GM12878 (cell line): ENCODE data around the gene BMAL1.

Experiments used
- CREB1 ChIP-seq: IDR thresholded peaks from 2 replicates; pipeline ENCODE4 v1.6.1; 2012; ENCODE audit warnings: low read depth, mild to moderate bottlenecking, inconsistent platforms
- EED ChIP-seq: sonication (generic); IDR thresholded peaks from 2 replicates; pipeline ENCODE4 v1.6.1; 2016; ENCODE audit warnings: antibody characterized with exemption, low read depth
- ESRRA ChIP-seq: IDR thresholded peaks from 2 replicates; pipeline ENCODE4 v1.6.1; 2012; ENCODE audit warnings: mild to moderate bottlenecking, low read length, improper control_type of control experiment
- EZH2 ChIP-seq: IDR thresholded peaks from 2 replicates; pipeline ENCODE4 v1.6.1; 2012; ENCODE audit warnings: low read depth, mild to moderate bottlenecking, control low read depth, inconsistent platforms, low read length, borderline replicate concordance; ENCODE audit not compliant: control insufficient read depth
- GABPA ChIP-seq: IDR thresholded peaks from 2 replicates; pipeline ENCODE4 v1.6.1; 2014; ENCODE audit warnings: antibody characterized with exemption, low read depth, mild to moderate bottlenecking, inconsistent platforms
- POLR2A ChIP-seq: IDR thresholded peaks from 2 replicates; pipeline ENCODE4 v1.6.1; 2011; ENCODE audit warnings: low read depth, mild to moderate bottlenecking, low read length
- RFX5 ChIP-seq: IDR thresholded peaks from 2 replicates; pipeline ENCODE4 v1.6.1; 2011; ENCODE audit warnings: low read depth, low read length, improper control_type of control experiment
- SMC3 ChIP-seq: IDR thresholded peaks from 2 replicates; pipeline ENCODE4 v1.6.1; 2011; ENCODE audit warnings: low read length, improper control_type of control experiment, borderline replicate concordance
- TAF1 ChIP-seq: IDR thresholded peaks from 2 replicates; pipeline ENCODE4 v1.6.1; 2011; ENCODE audit warnings: mild to moderate bottlenecking, low read depth, low read length, borderline replicate concordance
- TF ChIP-seq, protein P1 (sequence below): fragments of 450-650 bp; IDR thresholded peaks from 2 replicates; pipeline ENCODE4 v1.6.1; 2017; ENCODE audit warnings: mild to moderate bottlenecking, moderate library complexity
- TF ChIP-seq, protein P2 (sequence below), 3 experiments: IDR thresholded peaks in 2 of 3; conservative IDR thresholded peaks in 1 of 3; 2 replicates each; pipeline ENCODE4 v1.5.1; 2011; ENCODE audit warnings: low read depth in 3 of 3, low read length in 3 of 3, mild to moderate bottlenecking in 3 of 3, control low read depth in 2 of 3, moderate library complexity in 2 of 3, inconsistent platforms in 1 of 3, mixed read lengths in 1 of 3; ENCODE audit not compliant: control insufficient read depth in 2 of 3, insufficient read depth in 1 of 3; ENCODE audit errors: extremely low read depth in 1 of 3
- TF ChIP-seq, protein P3 (sequence below): IDR thresholded peaks from 2 replicates; pipeline ENCODE4 v1.6.1; 2011; ENCODE audit warnings: low read depth, low read length, improper control_type of control experiment, borderline replicate concordance

DNA sequence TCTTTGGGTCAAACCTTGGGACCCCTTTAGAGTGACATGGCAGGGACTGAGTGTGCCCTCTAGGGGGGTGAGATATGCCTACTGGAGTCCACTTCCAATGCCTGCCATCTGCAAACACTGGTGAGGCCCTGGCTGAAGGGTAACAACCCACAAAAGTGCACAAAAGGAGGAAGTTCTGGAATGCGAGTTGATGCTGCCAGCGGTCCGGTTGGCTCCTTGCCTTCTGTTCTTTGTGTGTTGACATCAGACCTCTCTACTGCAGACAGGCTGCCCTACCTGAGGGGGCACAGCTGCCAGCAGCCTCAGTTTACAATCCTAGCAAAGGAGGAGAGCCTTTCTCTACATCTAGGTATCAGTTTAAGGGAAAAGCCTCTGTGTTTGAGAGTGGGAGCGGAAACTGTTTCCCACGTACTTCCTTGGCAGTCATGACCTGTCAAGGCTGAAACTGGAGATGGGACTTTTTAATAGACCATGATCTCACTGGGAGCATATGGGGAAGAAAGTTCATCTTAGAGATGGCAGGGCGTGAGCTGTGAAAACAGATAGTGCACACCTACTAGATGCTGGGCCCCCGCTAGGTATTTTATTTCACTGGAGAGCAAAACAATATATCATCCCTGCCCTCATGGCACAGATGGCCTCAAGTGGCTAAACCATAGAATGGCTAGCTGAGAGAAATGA, 27.2 kb downstream of the BMAL1 start:
- TF ChIP-seq EZH2 (no peak), POLR2A (no peak), TAF1 (no peak), EED (no peak), SMC3 (no peak), ESRRA (no peak), GABPA (no peak), RFX5 (no peak), CREB1 (no peak)
- TF ChIP-seq, protein P1, sequence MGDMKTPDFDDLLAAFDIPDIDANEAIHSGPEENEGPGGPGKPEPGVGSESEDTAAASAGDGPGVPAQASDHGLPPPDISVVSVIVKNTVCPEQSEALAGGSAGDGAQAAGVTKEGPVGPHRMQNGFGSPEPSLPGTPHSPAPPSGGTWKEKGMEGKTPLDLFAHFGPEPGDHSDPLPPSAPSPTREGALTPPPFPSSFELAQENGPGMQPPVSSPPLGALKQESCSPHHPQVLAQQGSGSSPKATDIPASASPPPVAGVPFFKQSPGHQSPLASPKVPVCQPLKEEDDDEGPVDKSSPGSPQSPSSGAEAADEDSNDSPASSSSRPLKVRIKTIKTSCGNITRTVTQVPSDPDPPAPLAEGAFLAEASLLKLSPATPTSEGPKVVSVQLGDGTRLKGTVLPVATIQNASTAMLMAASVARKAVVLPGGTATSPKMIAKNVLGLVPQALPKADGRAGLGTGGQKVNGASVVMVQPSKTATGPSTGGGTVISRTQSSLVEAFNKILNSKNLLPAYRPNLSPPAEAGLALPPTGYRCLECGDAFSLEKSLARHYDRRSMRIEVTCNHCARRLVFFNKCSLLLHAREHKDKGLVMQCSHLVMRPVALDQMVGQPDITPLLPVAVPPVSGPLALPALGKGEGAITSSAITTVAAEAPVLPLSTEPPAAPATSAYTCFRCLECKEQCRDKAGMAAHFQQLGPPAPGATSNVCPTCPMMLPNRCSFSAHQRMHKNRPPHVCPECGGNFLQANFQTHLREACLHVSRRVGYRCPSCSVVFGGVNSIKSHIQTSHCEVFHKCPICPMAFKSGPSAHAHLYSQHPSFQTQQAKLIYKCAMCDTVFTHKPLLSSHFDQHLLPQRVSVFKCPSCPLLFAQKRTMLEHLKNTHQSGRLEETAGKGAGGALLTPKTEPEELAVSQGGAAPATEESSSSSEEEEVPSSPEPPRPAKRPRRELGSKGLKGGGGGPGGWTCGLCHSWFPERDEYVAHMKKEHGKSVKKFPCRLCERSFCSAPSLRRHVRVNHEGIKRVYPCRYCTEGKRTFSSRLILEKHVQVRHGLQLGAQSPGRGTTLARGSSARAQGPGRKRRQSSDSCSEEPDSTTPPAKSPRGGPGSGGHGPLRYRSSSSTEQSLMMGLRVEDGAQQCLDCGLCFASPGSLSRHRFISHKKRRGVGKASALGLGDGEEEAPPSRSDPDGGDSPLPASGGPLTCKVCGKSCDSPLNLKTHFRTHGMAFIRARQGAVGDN = no peak
- TF ChIP-seq, protein P2, sequence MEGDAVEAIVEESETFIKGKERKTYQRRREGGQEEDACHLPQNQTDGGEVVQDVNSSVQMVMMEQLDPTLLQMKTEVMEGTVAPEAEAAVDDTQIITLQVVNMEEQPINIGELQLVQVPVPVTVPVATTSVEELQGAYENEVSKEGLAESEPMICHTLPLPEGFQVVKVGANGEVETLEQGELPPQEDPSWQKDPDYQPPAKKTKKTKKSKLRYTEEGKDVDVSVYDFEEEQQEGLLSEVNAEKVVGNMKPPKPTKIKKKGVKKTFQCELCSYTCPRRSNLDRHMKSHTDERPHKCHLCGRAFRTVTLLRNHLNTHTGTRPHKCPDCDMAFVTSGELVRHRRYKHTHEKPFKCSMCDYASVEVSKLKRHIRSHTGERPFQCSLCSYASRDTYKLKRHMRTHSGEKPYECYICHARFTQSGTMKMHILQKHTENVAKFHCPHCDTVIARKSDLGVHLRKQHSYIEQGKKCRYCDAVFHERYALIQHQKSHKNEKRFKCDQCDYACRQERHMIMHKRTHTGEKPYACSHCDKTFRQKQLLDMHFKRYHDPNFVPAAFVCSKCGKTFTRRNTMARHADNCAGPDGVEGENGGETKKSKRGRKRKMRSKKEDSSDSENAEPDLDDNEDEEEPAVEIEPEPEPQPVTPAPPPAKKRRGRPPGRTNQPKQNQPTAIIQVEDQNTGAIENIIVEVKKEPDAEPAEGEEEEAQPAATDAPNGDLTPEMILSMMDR (IDR thresholded peaks at IDR 0.05 in 2 of 3, conservative IDR thresholded peaks at IDR 0.05 in 1 of 3; ENCODE audit: control insufficient read depth in 2 of 3, extremely low read depth in 1 of 3, insufficient read depth in 1 of 3, low read depth in 3 of 3, low read length in 3 of 3) = no peak
- TF ChIP-seq, protein P3, sequence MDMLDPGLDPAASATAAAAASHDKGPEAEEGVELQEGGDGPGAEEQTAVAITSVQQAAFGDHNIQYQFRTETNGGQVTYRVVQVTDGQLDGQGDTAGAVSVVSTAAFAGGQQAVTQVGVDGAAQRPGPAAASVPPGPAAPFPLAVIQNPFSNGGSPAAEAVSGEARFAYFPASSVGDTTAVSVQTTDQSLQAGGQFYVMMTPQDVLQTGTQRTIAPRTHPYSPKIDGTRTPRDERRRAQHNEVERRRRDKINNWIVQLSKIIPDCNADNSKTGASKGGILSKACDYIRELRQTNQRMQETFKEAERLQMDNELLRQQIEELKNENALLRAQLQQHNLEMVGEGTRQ = no peak
